Keratinocyte (primary cell): ENCODE results near the gene GLTP.

Source experiments
- CTCF ChIP-seq, 3 experiments: IDR thresholded peaks in 1 of 3; conservative IDR thresholded peaks in 1 of 3; optimal IDR thresholded peaks in 1 of 3; 2 replicates in 2 of 3; 3 replicates in 1 of 3; pipeline versions ENCODE3 to v1.5.1; 2011; ENCODE audit warnings: low read length in 3 of 3, mild to moderate bottlenecking in 3 of 3, moderate library complexity in 2 of 3, control low read depth in 1 of 3, inconsistent platforms in 1 of 3; ENCODE audit not compliant: insufficient read depth in 2 of 3; ENCODE audit errors: extremely low read depth in 1 of 3
- EZH2 ChIP-seq: IDR thresholded peaks from one replicate; pipeline ENCODE4 v1.6.1; 2012; ENCODE audit warnings: inconsistent platforms, mild to moderate bottlenecking, low read length, moderate library complexity

- no peak for TF ChIP-seq EZH2
- no peak for TF ChIP-seq CTCF (optimal IDR thresholded peaks at IDR 0.05 in 1 of 3, IDR thresholded peaks at IDR 0.05 in 1 of 3, conservative IDR thresholded peaks at IDR 0.05 in 1 of 3; ENCODE audit: extremely low read depth in 1 of 3, insufficient read depth in 2 of 3, low read length in 3 of 3)
Observed at GRCh38 chr12:109861689-109862314, 18.5 kb downstream of the GLTP start.
